Endometrial microvascular endothelial cells (primary cell): ENCODE data around the gene HELZ. TPM values are rescaled to one million over a fixed set of nuclear protein-coding genes. Genes with fewer than 3 reads are reported as not detected.
"Not testable (repeated sequence)": the region's sequence is repeated elsewhere in the genome, so short reads cannot be mapped to it uniquely, and the experiment has no call there.

Experiments
- in situ Hi-C: cut with HindIII; loops from 2 replicates; pipeline ENCODE4 v1.10.0; 2017; ENCODE audit warnings: low sequenced_read_pairs, low pct_unique_long_range_greater_than_20kb; ENCODE audit errors: inconsistent ontology term
- total RNA-seq: library from RNA; depleted of rRNA; stranded (reverse); fragments of >200 nt; gene quantifications from one replicate; pipeline ENCODE4 v1.2.3, GENCODE V29; 2015; ENCODE audit errors: inconsistent ontology term

The HELZ gene
- total RNA-seq, 1 donor from 2014 or later, result 18.2 TPM

DNA sequence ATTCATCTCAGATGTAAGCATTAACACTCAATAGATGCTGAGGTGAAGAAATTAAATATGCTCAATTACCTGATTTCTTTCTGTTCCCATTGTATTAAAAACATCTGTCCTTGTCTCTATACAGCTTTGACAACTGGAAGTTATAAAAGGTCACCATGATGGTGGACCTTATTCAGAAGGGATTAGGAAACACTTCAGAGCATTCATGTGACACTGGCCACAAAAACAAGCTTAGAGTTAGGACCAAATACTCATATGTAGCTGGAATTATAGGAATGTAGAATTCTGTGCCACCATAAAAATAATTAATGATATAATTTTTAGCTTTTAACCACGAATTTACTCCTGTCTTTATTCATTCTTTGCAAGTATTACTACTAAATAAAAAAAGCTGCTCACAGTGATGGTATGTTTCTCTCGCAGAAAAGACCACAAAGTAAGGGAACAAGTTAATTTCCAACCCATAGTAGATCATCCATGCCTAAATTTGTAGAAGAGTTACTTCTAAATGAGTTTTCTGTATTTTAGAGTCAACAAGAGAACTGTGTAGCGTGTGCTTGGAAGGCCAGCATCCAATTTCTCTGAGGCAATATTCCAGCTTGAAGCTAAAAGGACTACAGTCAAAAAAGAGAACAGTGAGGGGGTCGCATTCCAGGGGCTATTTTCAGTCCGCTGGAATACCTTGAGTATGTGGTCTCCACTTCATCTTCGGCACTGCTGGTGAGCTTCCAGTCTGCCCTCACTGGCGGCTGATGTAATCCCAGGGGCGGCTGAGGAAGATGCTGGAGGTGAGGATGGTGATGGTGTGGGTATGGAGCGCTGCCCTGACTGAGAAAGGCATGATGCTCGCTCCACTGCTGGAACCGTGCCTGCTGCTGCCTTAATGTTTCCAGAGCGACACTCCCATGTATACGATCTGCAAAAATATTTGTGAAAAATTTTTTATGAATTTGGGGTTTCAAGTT, 136.9 kb downstream of the HELZ start:
- in situ Hi-C loops, result no loop called here

GRCh38 chr17:67107171-67107570, 137.8 kb downstream of the HELZ start:
- in situ Hi-C loops, result no loop called here

- in situ Hi-C loops, result no loop called here
These were observed 139.8 kb downstream of the HELZ start for GRCh38 chr17:67105213-67105612.

- in situ Hi-C loops, result not testable (repeated sequence)
These were observed 140.4 kb downstream of the HELZ start for GRCh38 chr17:67104641-67105040.

DNA sequence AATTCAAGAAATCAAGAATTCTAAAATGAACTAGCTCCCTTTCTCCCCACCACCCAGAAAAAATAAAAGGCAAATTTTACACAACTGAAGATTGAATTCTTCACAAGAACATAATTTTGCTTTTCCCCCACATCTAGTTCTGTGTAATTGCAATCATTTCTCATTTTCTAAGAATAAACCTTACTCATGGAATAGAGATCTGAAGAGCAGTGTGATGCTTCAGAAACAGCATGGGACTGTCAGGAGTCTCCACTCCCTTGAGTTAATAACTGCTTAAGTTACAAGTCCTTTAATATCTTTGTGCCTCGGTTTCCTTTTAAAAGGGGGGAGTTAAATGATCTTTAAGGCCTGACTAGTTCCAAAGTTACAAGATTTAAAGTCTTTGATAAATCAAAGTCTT, 147.0 kb downstream of the HELZ start:
- in situ Hi-C loops, result no loop called here

- in situ Hi-C loops, result no loop called here
These were observed 148.4 kb downstream of the HELZ start for GRCh38 chr17:67096609-67097008.

GRCh38 chr17:67095803-67096202, 149.2 kb downstream of the HELZ start:
- in situ Hi-C loops, result no loop called here

DNA sequence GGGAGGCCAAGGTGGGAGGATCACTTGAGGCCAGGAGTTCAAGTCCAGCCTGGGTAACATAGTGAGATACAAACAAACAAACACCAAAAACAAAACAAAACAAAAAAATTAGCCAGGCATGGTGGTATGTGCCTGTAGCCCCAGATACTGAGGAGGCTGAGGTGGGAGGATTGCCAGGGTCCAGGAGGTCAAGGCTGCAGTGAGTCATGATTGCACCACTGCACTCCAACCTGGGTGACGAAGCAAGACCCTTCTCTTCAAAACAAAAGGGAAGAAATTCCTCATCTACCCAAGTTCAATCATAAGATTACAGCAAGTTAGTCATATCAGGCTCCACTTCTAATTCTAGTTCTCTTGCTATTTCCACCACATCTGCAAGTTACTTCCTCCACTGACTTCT, 149.7 kb downstream of the HELZ start:
- in situ Hi-C loops, result not testable (repeated sequence)

DNA sequence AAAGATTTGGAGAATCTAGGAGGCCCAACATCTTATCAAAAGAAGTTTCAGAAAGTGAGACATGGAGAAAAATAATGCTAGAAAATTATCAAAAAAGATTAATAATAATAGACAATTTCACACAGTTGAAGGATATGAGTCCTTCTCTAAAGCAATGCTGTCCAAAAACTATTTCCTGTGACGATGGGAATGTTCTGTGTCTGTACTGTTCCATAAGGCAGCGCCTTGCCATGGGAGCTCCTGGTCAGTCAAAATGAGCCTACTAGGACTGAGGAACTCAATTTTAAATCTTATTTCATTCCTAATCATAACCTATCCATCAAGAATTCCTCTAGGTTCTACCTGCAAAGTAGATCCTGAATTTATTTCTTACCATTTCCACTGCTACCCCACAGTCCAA, 151.6 kb downstream of the HELZ start:
- in situ Hi-C loops, result no loop called here

DNA sequence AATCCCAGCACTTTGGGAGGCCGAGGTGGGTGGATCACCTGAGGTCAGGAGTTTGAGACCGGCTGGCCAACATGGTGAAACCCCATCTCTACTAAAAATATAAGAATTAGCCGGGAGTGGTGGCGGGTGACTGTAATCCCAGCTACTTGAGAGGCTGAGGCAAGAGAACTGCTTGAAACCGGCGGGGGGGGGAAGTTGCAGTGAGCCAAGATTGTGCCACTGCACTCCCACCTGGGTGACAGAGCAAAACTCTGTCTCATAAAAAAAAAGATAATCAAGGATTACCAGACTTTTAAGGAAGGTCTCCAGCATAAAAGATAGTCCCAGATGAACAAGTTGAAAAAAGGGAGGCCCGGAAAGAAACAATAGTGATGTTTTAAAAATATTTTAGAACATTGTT, 152.3 kb downstream of the HELZ start:
- in situ Hi-C loops, result not testable (repeated sequence)

DNA sequence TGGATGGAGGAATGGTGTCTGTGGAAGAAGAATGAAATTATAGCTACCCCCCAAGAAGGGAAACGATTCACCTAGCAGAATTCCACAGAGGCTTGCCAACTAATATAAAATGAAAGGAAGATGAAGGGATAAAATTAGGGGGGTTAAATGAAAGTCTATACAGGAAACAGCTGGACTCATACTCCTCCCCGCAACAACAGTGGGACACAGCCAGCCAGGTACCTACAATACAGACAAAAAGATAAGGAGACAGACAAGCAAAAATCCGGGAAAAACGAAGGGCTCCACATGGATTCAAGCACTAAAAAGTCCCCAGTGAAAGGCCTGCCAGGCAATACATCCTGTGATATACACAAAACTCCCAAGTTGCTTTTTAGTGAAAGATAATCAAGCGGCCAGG, 152.7 kb downstream of the HELZ start:
- in situ Hi-C loops, result no loop called here

GRCh38 chr17:67090341-67090740, 154.7 kb downstream of the HELZ start:
- in situ Hi-C loops, result no loop called here

DNA sequence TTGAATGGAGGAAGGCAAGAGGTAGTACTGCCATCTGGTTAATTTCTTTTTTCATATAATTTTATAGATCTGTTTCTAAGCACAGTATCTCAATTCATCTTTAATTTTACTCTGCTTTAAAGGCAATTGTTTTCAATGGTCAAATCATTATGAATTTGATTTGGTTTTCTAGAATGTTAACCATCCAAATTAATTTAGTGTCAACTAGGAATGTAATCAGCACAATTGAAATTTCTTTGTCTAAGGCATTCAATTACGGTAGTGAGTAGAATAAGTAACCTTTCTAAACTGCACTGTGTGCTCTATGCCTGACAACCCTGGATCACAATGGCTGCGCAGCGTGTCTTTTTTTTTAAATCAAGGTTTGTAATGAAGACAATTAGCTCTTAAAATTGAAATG, 156.4 kb downstream of the HELZ start:
- in situ Hi-C loops, result no loop called here

- in situ Hi-C loops, result no loop called here
These were observed 159.6 kb downstream of the HELZ start for GRCh38 chr17:67085406-67085805.

- in situ Hi-C loops, result no loop called here
These were observed 162.9 kb downstream of the HELZ start for GRCh38 chr17:67082107-67082506.

DNA sequence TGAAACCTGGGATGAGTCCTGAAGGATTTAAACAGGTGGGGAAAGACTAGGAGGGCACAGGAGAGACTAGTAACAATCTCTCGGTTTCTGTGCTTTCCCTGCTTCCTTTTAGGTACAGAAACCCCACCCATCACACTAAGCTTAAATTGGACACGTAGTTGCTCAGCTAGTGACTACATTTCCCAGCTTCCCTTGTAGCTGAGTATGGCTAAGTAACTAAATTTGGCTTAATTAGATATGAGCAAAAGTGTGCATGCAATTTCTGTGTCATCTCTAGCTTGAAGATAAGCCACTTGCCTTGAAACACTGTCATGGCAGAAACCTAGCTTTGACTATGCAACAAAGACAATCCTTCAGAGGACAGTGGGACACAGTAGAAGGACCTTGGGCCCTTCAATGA, 164.2 kb downstream of the HELZ start:
- in situ Hi-C loops, result no loop called here

DNA sequence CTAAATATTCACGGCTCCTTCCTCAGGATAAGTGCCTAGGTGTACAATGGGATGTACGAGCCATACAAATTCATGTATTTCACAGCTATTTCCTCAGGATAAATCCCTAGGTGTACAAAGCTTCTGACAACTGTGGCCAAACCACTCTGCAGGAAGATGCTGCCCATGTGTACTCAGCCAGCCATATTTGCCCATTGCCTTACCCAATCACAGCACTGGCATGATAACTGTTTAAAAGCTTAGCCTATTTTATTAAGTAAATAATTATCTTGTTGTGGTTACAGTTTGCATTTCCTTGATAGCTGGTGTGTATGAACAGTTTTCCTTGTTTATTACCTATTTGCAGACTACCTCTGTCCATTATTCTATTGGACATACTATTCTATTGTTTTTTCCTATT, 165.5 kb downstream of the HELZ start:
- in situ Hi-C loops, result no loop called here

DNA sequence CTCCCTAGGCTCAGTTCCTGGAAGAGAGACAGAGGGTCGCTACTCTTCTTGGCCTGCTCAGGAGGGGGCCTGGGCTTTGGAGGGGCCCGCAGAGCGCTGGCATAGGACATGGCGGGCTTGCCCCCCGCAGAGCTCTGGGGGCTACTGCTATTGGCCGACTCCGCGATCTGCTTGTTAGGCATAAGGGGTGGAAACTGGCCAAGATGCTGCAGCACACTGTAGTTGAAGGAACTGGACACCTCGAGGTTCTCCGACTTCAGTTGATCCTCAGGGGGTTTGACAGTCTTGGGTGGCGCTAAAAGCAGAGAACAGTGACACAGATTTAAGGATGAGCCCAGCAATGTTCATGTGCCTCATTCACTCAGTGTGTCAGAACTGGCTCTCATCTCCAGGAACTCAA, 166.7 kb downstream of the HELZ start:
- in situ Hi-C loops, result no loop called here

DNA sequence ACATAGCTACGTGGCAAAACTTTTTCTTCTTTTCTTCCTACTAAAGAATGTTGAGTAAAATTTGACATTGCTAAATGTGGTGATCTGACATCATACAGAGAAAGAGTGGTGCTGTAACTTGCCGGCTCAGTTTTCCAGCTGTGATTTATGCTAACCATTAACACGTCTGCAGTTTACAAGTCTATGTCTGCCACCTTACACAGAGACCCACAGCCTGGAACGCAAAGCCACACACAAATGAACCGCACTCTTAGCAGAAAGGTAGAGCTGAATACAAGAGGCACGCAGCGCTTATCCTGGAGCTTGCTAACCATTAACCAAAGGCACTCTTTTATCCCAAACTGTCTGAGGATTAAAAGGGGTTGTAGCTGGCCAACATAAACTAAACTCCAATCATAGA, 168.7 kb downstream of the HELZ start:
- in situ Hi-C loops, result no loop called here

DNA sequence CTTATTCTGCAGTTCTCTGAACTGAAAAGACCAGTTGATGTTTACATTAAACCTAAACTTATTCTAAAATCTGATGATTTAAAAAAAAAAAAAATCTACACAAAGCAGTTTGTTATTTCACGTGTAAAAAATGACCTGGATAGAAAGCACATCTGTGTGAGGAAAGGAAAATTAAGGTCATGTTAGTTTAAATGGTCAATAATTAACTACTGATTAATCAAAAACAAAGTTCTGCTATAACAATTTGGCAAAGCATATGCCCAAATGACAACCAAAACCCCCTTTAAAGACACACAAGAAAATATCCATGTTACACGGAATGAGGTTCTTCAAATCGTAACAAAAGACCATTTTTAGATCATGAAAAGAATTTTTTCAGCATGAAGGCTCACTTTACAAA, 170.2 kb downstream of the HELZ start:
- in situ Hi-C loops, result no loop called here

- in situ Hi-C loops, result no loop called here
These were observed 172.1 kb downstream of the HELZ start for GRCh38 chr17:67072885-67073284.
